ENCODE data around the gene FSTL4. TPM values are rescaled to one million over a fixed set of nuclear protein-coding genes. Genes with fewer than 3 reads are reported as not detected.

The FSTL4 gene
- total and polyA plus RNA-seq, 12 donors = 0.48 to 5.2 (median 2.3) TPM

DNA sequence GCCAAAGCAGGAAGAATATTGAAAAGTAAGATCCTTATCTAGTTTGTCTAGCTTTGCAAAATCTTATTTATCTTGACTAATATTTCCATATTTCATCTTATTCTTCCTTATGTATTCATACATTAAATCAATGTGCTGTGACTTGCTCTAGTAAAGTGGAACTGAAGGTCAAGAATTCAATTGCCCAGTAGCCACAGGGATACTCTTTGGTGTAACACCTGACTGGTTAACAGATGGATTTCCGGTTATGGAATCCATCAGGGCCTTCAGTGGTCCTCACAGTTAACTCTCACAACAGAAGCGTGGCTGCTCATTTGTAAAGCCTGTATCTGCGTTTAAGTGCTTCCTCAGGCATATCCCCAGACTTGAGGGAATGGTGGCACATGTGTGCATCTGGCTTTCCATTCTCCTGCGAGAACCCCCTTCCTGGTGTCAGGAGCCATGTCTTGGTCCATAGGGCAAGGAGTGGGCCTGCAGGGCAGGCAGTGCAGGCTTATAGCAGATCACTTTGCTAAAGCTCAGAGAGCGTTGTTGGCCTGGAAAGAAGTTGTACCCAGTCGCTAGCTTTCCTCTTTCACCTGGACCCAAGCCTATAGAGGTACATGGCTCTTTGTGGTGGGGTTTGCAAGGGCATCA lies 461.3 kb downstream of the FSTL4 start:
- H3K27ac ChIP-seq = no peak overlapping the region
- 82 to 95% (median 93%) methylated on average over 4 to 6 of the region's 6 CpGs for WGBS, 4 donors
- DNase-seq = no peak

DNA sequence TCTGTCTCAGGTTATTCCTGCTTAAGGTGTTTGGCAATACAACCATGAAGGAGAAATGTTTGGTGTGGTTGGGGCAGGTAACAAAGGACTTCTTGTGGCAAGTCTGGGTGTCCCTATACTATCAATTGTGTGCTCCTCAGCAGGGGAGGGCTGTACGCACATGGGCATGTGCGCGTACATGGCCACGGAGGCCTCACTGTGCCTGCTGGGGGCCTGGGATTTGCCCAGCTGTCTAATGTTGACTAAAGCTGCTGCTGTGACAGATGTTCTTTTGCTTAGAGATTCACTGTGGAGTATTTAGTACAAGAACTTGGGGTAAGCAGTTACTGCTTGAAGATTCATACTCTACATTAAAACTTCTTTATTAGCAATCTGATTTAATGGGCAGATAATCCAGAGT lies 463.0 kb downstream of the FSTL4 start:
- no peak overlapping the region for H3K27ac ChIP-seq
- H3K4me1 ChIP-seq (replicated peaks in 1 of 2) = no peaks in the 10 kb centered on the region
- H3K4me3 ChIP-seq = no peak overlapping the region
- intact Hi-C loops (cut with DNase I) = no loop called here
- no peak for DNase-seq
- no peak for TF ChIP-seq POLR2A (IDR thresholded peaks at IDR 0.05)
- no peaks in the 10 kb centered on the region for H3K36me3 ChIP-seq (replicated peaks in 1 of 2)
- H3K27me3 ChIP-seq = no peaks in the 10 kb centered on the region
- H3K9me3 ChIP-seq (replicated peaks in 1 of 3) = no peaks in the 10 kb centered on the region
- WGBS, 4 donors = 89 to 100% (median 97%) methylated on average over 3 to 4 of the region's 4 CpGs

More for the DNA sequence above, 461.3 kb downstream of the FSTL4 start:
- no peaks in the 10 kb centered on the region for H3K4me1 ChIP-seq (replicated peaks in 1 of 2)
- TF ChIP-seq, protein P1, sequence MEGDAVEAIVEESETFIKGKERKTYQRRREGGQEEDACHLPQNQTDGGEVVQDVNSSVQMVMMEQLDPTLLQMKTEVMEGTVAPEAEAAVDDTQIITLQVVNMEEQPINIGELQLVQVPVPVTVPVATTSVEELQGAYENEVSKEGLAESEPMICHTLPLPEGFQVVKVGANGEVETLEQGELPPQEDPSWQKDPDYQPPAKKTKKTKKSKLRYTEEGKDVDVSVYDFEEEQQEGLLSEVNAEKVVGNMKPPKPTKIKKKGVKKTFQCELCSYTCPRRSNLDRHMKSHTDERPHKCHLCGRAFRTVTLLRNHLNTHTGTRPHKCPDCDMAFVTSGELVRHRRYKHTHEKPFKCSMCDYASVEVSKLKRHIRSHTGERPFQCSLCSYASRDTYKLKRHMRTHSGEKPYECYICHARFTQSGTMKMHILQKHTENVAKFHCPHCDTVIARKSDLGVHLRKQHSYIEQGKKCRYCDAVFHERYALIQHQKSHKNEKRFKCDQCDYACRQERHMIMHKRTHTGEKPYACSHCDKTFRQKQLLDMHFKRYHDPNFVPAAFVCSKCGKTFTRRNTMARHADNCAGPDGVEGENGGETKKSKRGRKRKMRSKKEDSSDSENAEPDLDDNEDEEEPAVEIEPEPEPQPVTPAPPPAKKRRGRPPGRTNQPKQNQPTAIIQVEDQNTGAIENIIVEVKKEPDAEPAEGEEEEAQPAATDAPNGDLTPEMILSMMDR (IDR thresholded peaks at IDR 0.05) = no peak
- TF ChIP-seq POLR2A (IDR thresholded peaks at IDR 0.05) = no peak
- no peak overlapping the region for H3K4me3 ChIP-seq
- H3K9me3 ChIP-seq (replicated peaks in 1 of 3) = no peaks in the 10 kb centered on the region
- H3K36me3 ChIP-seq (replicated peaks in 1 of 2) = no peaks in the 10 kb centered on the region
- intact Hi-C loops (cut with DNase I) = no loop called here
- H3K27me3 ChIP-seq = no peaks in the 10 kb centered on the region

DNA sequence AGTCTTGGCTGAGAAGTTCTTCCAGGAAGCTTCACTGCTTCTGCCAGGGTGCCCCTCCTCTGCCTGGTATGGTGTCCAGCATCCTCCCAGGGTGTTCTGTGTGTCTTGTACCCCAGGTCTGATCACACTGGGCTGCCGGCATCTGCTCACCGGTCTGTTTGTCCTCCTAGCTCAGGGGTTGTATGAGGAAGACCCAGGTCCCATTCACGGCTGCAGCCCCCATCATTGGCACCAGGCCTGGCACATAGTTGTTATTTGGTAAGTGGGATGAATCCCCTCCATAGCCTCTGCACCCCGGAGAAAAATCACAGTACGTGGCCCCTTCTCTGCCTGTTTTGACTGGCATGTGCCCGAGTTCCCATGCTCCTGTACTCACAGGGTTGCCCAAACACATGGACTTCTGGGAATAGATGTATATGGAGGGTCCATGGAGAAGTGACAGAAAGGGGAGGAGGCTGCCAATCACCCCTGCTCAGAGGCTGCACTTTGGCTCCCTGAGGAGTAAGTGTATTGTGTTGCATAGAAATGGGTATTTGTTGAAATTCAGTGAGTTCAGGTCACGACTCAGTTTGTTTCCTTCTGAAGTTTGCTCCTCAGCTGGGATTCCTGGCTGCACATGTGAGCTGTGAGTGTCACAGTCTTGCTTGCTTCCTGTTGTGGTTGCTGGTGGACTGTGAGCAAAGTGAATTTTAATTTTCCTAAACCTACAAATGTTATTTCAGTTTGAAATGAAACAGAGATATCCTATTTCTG lies 464.4 kb downstream of the FSTL4 start:
- DNase-seq = no peak
- H3K9me3 ChIP-seq (replicated peaks in 1 of 3) = no peaks in the 10 kb centered on the region
- intact Hi-C loops (cut with DNase I) = no loop called here
- no peaks in the 10 kb centered on the region for H3K27me3 ChIP-seq
- no peak for TF ChIP-seq POLR2A (IDR thresholded peaks at IDR 0.05)
- TF ChIP-seq, protein P1 (IDR thresholded peaks at IDR 0.05) = no peak
- H3K4me3 ChIP-seq = no peak overlapping the region
- H3K27ac ChIP-seq = no peak overlapping the region
- no peaks in the 10 kb centered on the region for H3K36me3 ChIP-seq (replicated peaks in 1 of 2)
- H3K4me1 ChIP-seq (replicated peaks in 1 of 2) = no peaks in the 10 kb centered on the region
- WGBS, 4 donors = 73 to 88% (median 84%) methylated on average over 4 to 7 of the region's 7 CpGs

DNA sequence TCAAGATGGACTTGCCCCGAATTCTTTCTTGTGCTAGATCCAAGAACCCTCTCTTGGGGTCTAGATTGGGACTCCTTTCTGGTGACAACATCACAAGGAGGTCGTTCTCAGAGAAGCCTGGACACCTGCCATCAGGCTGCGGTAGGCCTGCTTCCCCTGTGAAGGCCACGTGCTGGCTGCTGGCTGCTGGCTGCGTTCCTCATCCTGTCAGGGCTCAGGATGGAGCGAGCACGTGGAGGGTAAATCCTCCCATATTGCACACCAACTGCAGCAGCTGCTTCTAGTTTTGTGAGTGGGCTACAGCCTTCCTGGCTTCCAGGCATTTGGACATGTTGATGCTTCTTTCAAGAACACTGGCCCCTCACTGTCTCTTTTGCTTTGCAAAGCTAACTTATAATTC lies 464.9 kb downstream of the FSTL4 start:
- Histone ChIP-seq H3K4me1 (replicated peaks in 1 of 2) (no peaks in the 10 kb centered on the region), H3K27ac (no peak overlapping the region), H3K4me3 (no peak overlapping the region), H3K9me3 (replicated peaks in 1 of 3) (no peaks in the 10 kb centered on the region), H3K27me3 (no peaks in the 10 kb centered on the region), H3K36me3 (replicated peaks in 1 of 2) (no peaks in the 10 kb centered on the region)
- TF ChIP-seq, protein P1 (IDR thresholded peaks at IDR 0.05) = no peak
- TF ChIP-seq POLR2A (IDR thresholded peaks at IDR 0.05) = no peak
- intact Hi-C loops (cut with DNase I) = no loop called here
- 19 to 32% (median 25%) methylated on average over 2 to 7 of the region's 7 CpGs for WGBS, 4 donors
- peak in 5 of 7 donors; percentile 34 to 49 (median 39) for DNase-seq

Small RNA genes within 50 kb of the gene (microRNA-seq; reads per million reads assigned to microRNA genes)
- gene MIR1289-2 = 0 reads per million in 3 donors

Small RNA genes within 50 kb of the gene (small RNA-seq; reads per million reads assigned to genes)
- gene MIR1289-2 = 0 reads per million in 2 donors
